Measurements from ENCODE around the gene SMARCE1.

Gene SMARCE1

GRCh38 chr17:40602445-40603443 lies 44.9 kb downstream of the SMARCE1 start:
- TF ChIP-seq SIN3A (IDR thresholded peaks at IDR 0.05; ENCODE audit: borderline replicate concordance, insufficient read depth, low read length) (no peak), TAF1 (IDR thresholded peaks at IDR 0.05; ENCODE audit: borderline replicate concordance, insufficient read depth, low read length) (no peak)

DNA sequence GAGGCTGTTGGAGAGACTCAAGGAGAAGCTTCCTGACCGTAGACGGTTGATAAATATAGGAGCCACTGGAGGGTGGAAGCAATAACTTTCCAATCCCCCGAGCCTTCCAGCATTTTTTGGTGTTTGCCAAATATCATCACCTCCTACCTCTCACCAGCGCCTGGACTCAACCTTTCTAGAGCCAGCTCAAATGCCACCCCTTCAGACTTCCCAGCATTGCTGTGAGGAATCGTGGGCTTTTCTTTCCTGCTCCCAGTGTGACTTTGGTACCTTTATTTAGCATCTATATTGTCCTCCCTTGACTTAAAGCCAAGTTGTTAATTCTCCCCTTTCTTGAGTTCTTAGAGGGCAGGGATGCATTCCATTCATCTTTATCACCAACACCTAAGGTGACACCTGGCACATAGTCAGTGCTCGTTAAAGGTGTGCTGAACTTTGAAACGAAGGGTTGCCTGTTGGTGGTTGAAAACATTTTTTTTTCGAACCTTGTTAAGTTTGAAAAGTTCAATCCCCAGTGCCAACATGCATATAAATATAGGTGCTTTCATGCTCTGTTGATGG lies 47.1 kb downstream of the SMARCE1 start:
- TF ChIP-seq POLR2AphosphoS5 (IDR thresholded peaks at IDR 0.05; ENCODE audit: low read depth, low read length) (no peak), REST (IDR thresholded peaks at IDR 0.05; ENCODE audit: insufficient read depth in 1 of 2, low read depth in 2 of 2, low read length in 2 of 2) (no peak), FOXP2 (optimal IDR thresholded peaks at IDR 0.05; ENCODE audit: borderline replicate concordance, extremely low read depth, extremely low read length, insufficient read depth) (no peak), TAF1 (IDR thresholded peaks at IDR 0.05; ENCODE audit: borderline replicate concordance, insufficient read depth, low read length) (no peak), SIN3A (IDR thresholded peaks at IDR 0.05; ENCODE audit: borderline replicate concordance, insufficient read depth, low read length) (no peak)

- no peak for TF ChIP-seq REST (IDR thresholded peaks at IDR 0.05; ENCODE audit: insufficient read depth in 1 of 2, low read depth in 2 of 2, low read length in 2 of 2)
- TF ChIP-seq POLR2AphosphoS5 (IDR thresholded peaks at IDR 0.05; ENCODE audit: low read depth, low read length) = no peak
- TF ChIP-seq TAF1 (IDR thresholded peaks at IDR 0.05; ENCODE audit: borderline replicate concordance, insufficient read depth, low read length) = no peak
- no peak for TF ChIP-seq SIN3A (IDR thresholded peaks at IDR 0.05; ENCODE audit: borderline replicate concordance, insufficient read depth, low read length)
- no peak for TF ChIP-seq FOXP2 (optimal IDR thresholded peaks at IDR 0.05; ENCODE audit: borderline replicate concordance, extremely low read depth, extremely low read length, insufficient read depth)
Measured at GRCh38 chr17:40599468-40599763, 48.2 kb downstream of the SMARCE1 start.

DNA sequence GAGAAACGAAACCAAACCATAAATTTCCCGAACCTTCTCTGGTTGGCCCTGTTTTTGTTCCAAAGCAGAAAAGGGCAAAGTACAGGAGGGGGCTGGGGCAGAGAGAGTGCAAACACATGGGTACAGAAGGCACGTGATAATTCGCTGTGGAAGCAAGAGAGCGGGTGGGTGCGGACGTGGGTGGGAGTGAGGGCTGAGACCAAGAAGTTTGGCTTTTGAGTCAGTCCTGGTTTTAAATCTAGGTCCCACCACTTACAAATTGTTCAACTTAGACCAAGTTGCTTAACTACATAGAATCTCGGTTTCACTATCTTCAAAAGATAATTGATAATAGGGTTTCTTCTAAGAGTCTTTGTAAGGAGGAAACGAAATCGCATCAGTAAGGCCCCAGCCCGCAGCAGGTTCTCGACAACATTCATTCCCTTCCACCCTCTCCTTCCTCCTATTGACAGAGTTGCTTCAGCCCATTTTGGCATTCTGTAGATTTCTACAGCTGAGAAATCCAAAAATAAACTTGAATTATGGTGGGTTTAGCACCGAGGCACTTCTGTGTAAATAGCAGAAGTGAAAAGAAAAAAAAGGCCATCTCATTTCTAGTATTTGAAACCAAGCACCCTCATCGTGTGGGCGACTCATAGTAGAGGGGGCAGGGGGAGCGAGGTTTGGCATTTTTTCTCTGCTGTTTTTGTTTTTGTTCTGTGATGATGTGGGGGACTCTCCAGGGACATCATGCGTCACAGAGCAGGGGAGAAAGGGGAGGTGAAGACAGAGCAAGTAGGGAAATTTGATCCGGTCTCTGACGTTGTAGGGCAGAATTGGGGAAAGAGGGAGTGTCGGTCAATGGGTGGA lies 48.8 kb downstream of the SMARCE1 start:
- no peak for TF ChIP-seq REST (IDR thresholded peaks at IDR 0.05; ENCODE audit: insufficient read depth in 1 of 2, low read depth in 2 of 2, low read length in 2 of 2)
- TF ChIP-seq FOXP2 (optimal IDR thresholded peaks at IDR 0.05; ENCODE audit: borderline replicate concordance, extremely low read depth, extremely low read length, insufficient read depth) = no peak
- no peak for TF ChIP-seq TAF1 (IDR thresholded peaks at IDR 0.05; ENCODE audit: borderline replicate concordance, insufficient read depth, low read length)
- no peak for TF ChIP-seq SIN3A (IDR thresholded peaks at IDR 0.05; ENCODE audit: borderline replicate concordance, insufficient read depth, low read length)
- no peak for TF ChIP-seq POLR2AphosphoS5 (IDR thresholded peaks at IDR 0.05; ENCODE audit: low read depth, low read length)

DNA sequence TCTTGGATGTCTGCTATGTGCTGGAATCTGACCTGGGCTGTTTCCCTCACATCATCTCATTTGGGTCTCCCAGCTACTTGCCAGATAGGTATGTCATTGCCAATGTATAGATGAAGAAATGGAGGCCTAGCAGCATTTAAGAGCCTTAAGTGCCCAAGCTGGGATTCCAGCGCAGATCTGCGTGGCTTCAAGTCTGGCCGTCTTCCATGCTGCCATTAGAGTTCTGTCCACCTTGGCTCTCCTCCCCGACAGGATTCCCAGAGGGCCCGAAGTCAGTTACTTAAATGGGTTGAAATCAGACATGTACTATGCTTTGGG lies 49.4 kb downstream of the SMARCE1 start:
- no peak for TF ChIP-seq FOXP2 (optimal IDR thresholded peaks at IDR 0.05; ENCODE audit: borderline replicate concordance, extremely low read depth, extremely low read length, insufficient read depth)

All from PFSK-1 (cell line).